GM15510 (cell line): ENCODE results near the gene PPP2CA.

Experiments
- POLR2A ChIP-seq: IDR thresholded peaks from 3 replicates; pipeline ENCODE4 v1.6.1; 2011; ENCODE audit warnings: borderline replicate concordance; ENCODE audit not compliant: insufficient read length; ENCODE audit errors: extremely low read depth

PPP2CA gene

DNA sequence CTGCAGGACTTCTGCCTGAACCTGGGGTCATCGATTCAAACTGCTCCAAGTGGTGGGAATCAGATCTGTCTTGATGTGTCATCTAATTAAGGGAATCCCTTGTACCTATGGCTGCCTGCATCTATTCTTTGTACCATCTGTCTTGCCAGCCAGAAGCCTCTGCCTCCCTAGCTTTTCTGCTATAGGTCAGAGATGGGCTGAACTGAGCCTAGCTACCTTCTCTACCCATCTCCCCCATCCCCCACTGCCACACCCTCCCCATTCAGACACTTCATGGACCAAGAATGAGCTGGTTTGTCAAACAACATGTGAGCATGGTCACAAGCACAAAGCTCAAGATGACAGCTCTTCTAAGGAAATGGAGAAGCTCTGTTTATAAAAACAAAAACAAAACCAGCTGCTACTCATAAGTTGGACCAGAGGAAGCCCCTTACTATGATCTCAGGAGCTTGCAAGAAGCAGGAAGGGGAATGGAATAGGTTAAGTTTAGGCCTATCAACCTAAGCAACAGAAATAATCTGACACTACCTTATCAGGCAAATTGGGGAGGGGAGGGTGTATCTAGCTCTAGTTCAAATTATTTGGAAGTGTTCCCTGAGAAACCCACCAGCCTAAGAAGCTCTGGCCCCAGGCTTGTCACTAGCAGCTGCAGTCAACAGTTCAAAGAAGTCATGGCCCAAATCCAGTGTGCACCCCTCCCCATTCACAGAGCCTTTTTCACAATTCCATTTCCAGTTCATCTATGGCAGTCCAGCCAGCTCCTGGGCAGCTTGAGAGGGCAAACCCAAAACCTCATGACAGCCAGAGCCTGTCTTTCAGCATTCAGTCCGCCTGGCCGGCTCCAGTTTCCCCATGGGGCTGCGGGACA, 79.0 kb downstream of the PPP2CA start:
- TF ChIP-seq POLR2A = no peak

DNA sequence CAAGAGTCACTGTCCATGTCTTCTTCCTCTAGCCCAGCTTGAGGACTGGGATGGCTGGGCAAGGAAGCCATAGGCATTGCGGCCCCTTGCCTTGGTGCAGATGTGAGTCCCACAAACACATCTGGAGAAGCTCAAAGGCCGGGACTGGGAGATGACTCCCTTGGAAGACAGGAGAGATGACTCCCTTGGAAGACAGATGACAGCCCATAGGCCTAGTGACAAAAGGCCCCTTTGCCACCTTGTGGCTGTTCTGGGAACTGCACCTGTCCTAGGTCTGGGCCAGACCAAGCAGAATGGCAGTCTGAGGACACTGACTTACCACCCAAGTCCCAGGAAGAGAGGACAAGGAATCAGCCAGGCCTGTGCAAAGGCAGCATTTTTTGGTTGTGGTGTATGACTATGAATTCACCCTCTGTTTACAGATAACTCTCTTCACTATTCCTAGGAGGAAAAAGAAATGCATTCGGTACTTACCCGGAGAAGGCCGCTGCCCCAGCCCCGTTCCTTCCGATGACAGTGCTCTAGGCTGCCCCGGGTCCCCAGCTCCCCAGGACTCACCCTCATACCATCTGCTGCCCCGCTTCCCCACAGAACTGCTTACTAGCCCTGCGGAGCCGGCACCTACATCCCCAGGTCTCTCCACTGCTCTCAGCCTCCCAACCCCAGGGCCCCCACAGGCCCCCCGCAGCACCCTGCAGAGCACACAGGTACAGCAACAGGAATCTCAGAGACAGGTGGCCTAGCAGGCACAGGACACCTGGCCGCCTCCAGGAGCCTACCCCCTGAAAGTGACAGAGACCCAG, 79.9 kb downstream of the PPP2CA start:
- no peak for TF ChIP-seq POLR2A

DNA sequence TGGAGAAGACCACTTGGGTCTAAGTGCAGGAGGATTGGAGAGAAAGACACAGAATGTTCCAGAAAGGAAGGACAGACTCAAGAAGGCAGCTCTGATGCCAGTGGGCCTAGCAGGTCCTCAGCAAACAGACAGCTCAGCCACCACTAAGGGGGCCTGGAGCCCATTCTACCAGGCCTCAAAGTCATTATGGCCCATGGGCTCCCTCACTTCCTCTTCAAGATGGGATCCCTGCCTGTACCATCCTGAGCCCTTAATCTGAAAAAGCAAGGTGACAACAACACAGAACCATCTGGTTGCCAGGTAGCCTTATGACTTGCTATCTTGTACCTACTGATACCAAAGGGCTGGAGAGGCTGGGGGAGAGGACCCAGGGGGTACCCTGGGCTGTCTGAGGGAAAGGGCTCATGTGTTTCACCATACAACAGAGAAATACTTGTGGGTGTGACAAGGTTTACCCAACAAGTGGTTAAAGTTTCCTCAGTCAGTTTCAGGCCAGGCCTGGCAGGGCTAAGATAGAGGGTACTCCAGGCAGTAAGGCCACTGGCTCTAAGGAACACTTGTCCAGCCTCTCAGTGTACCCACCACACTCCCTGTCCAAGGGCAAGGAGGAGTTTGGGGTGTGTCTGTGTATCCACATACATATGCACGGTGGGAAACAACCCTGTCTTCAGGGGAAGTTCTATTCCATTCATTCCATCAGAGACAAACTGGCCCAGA, 80.7 kb downstream of the PPP2CA start:
- TF ChIP-seq POLR2A = no peak
